ENCODE measurements around the gene CSMD2. TPM values are rescaled to one million over a fixed set of nuclear protein-coding genes. Genes with fewer than 3 reads are reported as not detected.

The CSMD2 gene
- polyA plus RNA-seq, 1 of the 3 experiments (the other 2 are of a cell fraction): not detected

DNA sequence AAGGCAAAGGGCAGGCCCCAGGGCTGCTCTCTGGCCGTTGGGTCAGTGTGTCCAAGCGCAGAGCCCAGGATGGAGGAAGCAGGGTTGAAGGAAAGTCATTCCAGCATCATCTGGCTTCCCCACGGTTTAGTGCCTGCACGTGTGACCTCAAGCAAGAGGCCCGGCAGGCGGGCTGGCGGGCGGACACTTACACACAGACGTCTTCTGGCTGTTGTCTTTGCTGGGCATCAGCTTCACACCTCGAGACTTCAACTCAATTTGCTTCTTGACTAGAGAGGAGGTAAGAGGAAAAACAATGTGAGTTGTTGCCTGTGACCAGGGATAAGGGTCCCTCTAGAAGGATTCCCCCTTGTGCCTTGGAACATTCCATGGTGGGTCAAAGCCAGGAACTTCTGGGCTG, 339.5 kb downstream of the CSMD2 start (continued):
- no peak for TF ChIP-seq MEF2A (IDR thresholded peaks at IDR 0.05; ENCODE audit: borderline replicate concordance, low read depth)

DNA sequence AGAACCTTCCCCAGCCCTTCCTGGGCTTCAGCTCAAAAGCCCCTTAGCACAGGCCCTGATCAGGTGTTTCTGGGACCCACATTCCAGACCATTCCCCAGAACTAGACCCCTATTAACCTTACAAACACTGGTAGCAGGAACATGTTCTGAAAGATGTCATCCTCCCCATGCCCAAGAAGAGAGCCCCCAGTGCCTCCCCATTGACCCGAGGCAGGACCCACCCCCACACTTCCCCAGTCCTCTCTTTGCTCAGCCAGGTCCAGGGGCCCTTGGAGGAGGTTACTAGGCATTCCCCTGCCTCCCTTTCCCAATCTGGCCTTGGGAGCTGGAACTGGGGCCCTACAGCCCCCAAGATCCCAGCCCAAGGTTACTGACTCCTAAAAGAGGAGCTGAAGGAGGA, 340.1 kb downstream of the CSMD2 start:
- no peak overlapping the region for H3K4me3 ChIP-seq (ENCODE audit: low read depth in 2 of 2, low read length in 1 of 2)
- POLR2A ChIA-PET: no interaction called here
- no peaks in the 10 kb centered on the region for H3K9me2 ChIP-seq
- H3F3A ChIP-seq (replicated peaks; ENCODE audit: insufficient read depth): no peaks in the 10 kb centered on the region
- no peaks in the 10 kb centered on the region for H3K36me3 ChIP-seq (replicated peaks in 1 of 2; ENCODE audit: control insufficient read depth in 1 of 2, insufficient read depth in 2 of 2, low read length in 1 of 2)
- H2AFZ ChIP-seq (ENCODE audit: low read depth): no peak overlapping the region
- CTCF ChIA-PET: no interaction called here
- H3K27ac ChIP-seq (ENCODE audit: low read depth in 2 of 2, low read length in 1 of 2): no peak overlapping the region
- 0 out of 4 replicates have a peak, but pooled peaks cover 0 to 19% of the 10 kb centered on the region in 2 experiments for H3K4me1 ChIP-seq (ENCODE audit: control insufficient read depth in 1 of 2, insufficient read depth in 2 of 2, low read depth in 1 of 2, low read length in 1 of 2)
- no CpG with 5 or more reads among the region's 1 CpG for WGBS (ENCODE audit: low lambda C conversion rate)
- TF ChIP-seq TCF12 (IDR thresholded peaks at IDR 0.05): no peak
- no peak for TF ChIP-seq JUND (IDR thresholded peaks at IDR 0.05)
- TF ChIP-seq, protein P1, sequence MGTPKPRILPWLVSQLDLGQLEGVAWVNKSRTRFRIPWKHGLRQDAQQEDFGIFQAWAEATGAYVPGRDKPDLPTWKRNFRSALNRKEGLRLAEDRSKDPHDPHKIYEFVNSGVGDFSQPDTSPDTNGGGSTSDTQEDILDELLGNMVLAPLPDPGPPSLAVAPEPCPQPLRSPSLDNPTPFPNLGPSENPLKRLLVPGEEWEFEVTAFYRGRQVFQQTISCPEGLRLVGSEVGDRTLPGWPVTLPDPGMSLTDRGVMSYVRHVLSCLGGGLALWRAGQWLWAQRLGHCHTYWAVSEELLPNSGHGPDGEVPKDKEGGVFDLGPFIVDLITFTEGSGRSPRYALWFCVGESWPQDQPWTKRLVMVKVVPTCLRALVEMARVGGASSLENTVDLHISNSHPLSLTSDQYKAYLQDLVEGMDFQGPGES (IDR thresholded peaks at IDR 0.05; ENCODE audit: low read depth, low read length): no peak
- TF ChIP-seq, protein P2, sequence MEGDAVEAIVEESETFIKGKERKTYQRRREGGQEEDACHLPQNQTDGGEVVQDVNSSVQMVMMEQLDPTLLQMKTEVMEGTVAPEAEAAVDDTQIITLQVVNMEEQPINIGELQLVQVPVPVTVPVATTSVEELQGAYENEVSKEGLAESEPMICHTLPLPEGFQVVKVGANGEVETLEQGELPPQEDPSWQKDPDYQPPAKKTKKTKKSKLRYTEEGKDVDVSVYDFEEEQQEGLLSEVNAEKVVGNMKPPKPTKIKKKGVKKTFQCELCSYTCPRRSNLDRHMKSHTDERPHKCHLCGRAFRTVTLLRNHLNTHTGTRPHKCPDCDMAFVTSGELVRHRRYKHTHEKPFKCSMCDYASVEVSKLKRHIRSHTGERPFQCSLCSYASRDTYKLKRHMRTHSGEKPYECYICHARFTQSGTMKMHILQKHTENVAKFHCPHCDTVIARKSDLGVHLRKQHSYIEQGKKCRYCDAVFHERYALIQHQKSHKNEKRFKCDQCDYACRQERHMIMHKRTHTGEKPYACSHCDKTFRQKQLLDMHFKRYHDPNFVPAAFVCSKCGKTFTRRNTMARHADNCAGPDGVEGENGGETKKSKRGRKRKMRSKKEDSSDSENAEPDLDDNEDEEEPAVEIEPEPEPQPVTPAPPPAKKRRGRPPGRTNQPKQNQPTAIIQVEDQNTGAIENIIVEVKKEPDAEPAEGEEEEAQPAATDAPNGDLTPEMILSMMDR (IDR thresholded peaks at IDR 0.05): no peak
- no peak for TF ChIP-seq NFIC (IDR thresholded peaks at IDR 0.05; ENCODE audit: borderline replicate concordance)
- TF ChIP-seq, protein P3, sequence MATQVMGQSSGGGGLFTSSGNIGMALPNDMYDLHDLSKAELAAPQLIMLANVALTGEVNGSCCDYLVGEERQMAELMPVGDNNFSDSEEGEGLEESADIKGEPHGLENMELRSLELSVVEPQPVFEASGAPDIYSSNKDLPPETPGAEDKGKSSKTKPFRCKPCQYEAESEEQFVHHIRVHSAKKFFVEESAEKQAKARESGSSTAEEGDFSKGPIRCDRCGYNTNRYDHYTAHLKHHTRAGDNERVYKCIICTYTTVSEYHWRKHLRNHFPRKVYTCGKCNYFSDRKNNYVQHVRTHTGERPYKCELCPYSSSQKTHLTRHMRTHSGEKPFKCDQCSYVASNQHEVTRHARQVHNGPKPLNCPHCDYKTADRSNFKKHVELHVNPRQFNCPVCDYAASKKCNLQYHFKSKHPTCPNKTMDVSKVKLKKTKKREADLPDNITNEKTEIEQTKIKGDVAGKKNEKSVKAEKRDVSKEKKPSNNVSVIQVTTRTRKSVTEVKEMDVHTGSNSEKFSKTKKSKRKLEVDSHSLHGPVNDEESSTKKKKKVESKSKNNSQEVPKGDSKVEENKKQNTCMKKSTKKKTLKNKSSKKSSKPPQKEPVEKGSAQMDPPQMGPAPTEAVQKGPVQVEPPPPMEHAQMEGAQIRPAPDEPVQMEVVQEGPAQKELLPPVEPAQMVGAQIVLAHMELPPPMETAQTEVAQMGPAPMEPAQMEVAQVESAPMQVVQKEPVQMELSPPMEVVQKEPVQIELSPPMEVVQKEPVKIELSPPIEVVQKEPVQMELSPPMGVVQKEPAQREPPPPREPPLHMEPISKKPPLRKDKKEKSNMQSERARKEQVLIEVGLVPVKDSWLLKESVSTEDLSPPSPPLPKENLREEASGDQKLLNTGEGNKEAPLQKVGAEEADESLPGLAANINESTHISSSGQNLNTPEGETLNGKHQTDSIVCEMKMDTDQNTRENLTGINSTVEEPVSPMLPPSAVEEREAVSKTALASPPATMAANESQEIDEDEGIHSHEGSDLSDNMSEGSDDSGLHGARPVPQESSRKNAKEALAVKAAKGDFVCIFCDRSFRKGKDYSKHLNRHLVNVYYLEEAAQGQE (IDR thresholded peaks at IDR 0.05; ENCODE audit: low read depth, low read length): no peak
- no peak for TF ChIP-seq SIN3A (IDR thresholded peaks at IDR 0.05; ENCODE audit: borderline replicate concordance, low read depth, low read length)
- TF ChIP-seq GATA2 (CRISPR knock-in tag; IDR thresholded peaks at IDR 0.05): no peak
- TF ChIP-seq, protein P4, sequence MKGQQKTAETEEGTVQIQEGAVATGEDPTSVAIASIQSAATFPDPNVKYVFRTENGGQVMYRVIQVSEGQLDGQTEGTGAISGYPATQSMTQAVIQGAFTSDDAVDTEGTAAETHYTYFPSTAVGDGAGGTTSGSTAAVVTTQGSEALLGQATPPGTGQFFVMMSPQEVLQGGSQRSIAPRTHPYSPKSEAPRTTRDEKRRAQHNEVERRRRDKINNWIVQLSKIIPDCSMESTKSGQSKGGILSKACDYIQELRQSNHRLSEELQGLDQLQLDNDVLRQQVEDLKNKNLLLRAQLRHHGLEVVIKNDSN (IDR thresholded peaks at IDR 0.05; ENCODE audit: borderline replicate concordance, low read depth): no peak
- TF ChIP-seq FOXJ3 (CRISPR knock-in tag; IDR thresholded peaks at IDR 0.05): no peak
- TF ChIP-seq CHD2 (IDR thresholded peaks at IDR 0.05; ENCODE audit: low read length, partially characterized antibody): no peak
- no peak for TF ChIP-seq TEAD4 (IDR thresholded peaks at IDR 0.05; ENCODE audit: borderline replicate concordance, insufficient read depth)
- TF ChIP-seq, protein P5, sequence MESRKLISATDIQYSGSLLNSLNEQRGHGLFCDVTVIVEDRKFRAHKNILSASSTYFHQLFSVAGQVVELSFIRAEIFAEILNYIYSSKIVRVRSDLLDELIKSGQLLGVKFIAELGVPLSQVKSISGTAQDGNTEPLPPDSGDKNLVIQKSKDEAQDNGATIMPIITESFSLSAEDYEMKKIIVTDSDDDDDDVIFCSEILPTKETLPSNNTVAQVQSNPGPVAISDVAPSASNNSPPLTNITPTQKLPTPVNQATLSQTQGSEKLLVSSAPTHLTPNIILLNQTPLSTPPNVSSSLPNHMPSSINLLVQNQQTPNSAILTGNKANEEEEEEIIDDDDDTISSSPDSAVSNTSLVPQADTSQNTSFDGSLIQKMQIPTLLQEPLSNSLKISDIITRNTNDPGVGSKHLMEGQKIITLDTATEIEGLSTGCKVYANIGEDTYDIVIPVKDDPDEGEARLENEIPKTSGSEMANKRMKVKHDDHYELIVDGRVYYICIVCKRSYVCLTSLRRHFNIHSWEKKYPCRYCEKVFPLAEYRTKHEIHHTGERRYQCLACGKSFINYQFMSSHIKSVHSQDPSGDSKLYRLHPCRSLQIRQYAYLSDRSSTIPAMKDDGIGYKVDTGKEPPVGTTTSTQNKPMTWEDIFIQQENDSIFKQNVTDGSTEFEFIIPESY (IDR thresholded peaks at IDR 0.05; ENCODE audit: borderline replicate concordance, low read depth): no peak
- H3K9ac ChIP-seq: no peak overlapping the region
- no peaks in the 10 kb centered on the region for H3K79me2 ChIP-seq (ENCODE audit: insufficient read depth)
- no peak overlapping the region for H3K4me2 ChIP-seq
- no peaks in the 10 kb centered on the region for H3K9me3 ChIP-seq
- DNase-seq: no peak
- H4K20me1 ChIP-seq (ENCODE audit: insufficient read depth): no peaks in the 10 kb centered on the region
- no peaks in the 10 kb centered on the region for H3K27me3 ChIP-seq (ENCODE audit: insufficient read depth)
